ENCODE results near the gene ABCB10. TPM values are rescaled to one million over a fixed set of nuclear protein-coding genes. Genes with fewer than 3 reads are reported as not detected.
A peak's percentile ranks its signal among the peaks of the same experiment; 100 is the strongest.

The ABCB10 gene
- total RNA-seq, 1 experiment from 2014 or later: 13.8 TPM

- Histone ChIP-seq H2BK12ac (ENCODE audit: insufficient read length, low read depth, low read length) (no peak overlapping the region), H2BK120ac (ENCODE audit: low read depth, low read length, poor library complexity, severe bottlenecking) (no peak overlapping the region), H3K23ac (ENCODE audit: insufficient read length, low read depth, low read length) (no peak overlapping the region), H3K79me1 (ENCODE audit: insufficient read depth, low read depth, low read length, poor library complexity, severe bottlenecking) (peaks cover 3% of the 10 kb centered on the region), H3K23me2 (ENCODE audit: insufficient read length, low read depth, low read length, poor library complexity, severe bottlenecking) (peaks cover 3% of the 10 kb centered on the region), H2BK5ac (ENCODE audit: insufficient read length, low read length) (no peak overlapping the region), H3K56ac (ENCODE audit: insufficient read length, low read depth, low read length) (no peak overlapping the region), H2BK20ac (ENCODE audit: low read depth, low read length, poor library complexity, severe bottlenecking) (no peak overlapping the region), H4K8ac (replicated peaks; ENCODE audit: insufficient read length, low read depth, low read length) (no peak overlapping the region), H3K9ac (ENCODE audit: extremely low read depth, insufficient read length, low read length) (peak overlapping the region; percentile 33), H4K91ac (ENCODE audit: insufficient read length, low read depth, low read length) (no peak overlapping the region), H3K9me3 (ENCODE audit: control insufficient read depth, low read depth, low read length) (no peaks in the 10 kb centered on the region), H4K20me1 (ENCODE audit: control insufficient read depth, insufficient read depth, insufficient read length) (no peaks in the 10 kb centered on the region), H3K27ac (ENCODE audit: insufficient read length, low read depth, low read length) (no peak overlapping the region), H3K14ac (ENCODE audit: insufficient read depth, low read length) (no peak overlapping the region), H2BK15ac (ENCODE audit: low read depth, low read length) (no peak overlapping the region), H2AFZ (ENCODE audit: low read length) (no peak overlapping the region), H3K79me2 (ENCODE audit: insufficient read depth, low read length) (no peaks in the 10 kb centered on the region; the same call in 1 of the 2 replicates), H4K5ac (ENCODE audit: insufficient read length, low read depth, low read length) (no peak overlapping the region), H2AK5ac (ENCODE audit: insufficient read length, low read length) (no peak overlapping the region), H3K4me2 (ENCODE audit: insufficient read depth, insufficient read length, low read length) (peak overlapping the region; percentile 88), H3K18ac (ENCODE audit: insufficient read length, low read depth, low read length) (no peak overlapping the region), H3K27me3 (ENCODE audit: insufficient read depth, low read length) (no peaks in the 10 kb centered on the region), H3K4ac (ENCODE audit: low read depth, low read length) (no peak overlapping the region), H3K4me1 (ENCODE audit: insufficient read depth, low read length) (peaks cover 3% of the 10 kb centered on the region; the same call in 1 of the 2 replicates), H3T11ph (ENCODE audit: low read length) (no peak overlapping the region)
- Mint-ChIP-seq H3K4me1 (peaks cover 45 to 49% of the 10 kb centered on the region in 2 experiments), H3K36me3 (ENCODE audit: insufficient read depth in 1 of 3, low read depth in 3 of 3) (no peaks in the 10 kb centered on the region; a peak in 1 of 7 replicates), H3K9me3 (peaks cover 0 to 3% of the 10 kb centered on the region in 2 experiments; a peak in 1 of 5 replicates), H3K27me3 (ENCODE audit: low read depth) (peaks cover 4% of the 10 kb centered on the region; the same call in 1 of the 2 replicates), H3K4me3 (peak overlapping the region; percentile 77 to 87), H3K27ac (no peak overlapping the region)
- TF ChIP-seq, protein P1, sequence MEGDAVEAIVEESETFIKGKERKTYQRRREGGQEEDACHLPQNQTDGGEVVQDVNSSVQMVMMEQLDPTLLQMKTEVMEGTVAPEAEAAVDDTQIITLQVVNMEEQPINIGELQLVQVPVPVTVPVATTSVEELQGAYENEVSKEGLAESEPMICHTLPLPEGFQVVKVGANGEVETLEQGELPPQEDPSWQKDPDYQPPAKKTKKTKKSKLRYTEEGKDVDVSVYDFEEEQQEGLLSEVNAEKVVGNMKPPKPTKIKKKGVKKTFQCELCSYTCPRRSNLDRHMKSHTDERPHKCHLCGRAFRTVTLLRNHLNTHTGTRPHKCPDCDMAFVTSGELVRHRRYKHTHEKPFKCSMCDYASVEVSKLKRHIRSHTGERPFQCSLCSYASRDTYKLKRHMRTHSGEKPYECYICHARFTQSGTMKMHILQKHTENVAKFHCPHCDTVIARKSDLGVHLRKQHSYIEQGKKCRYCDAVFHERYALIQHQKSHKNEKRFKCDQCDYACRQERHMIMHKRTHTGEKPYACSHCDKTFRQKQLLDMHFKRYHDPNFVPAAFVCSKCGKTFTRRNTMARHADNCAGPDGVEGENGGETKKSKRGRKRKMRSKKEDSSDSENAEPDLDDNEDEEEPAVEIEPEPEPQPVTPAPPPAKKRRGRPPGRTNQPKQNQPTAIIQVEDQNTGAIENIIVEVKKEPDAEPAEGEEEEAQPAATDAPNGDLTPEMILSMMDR (conservative IDR thresholded peaks at IDR 0.05): no peak
- no peak for DNase-seq
- no CpG with 5 or more reads among the region's 5 CpGs for WGBS (ENCODE audit: extremely low coverage, insufficient read length, low lambda C conversion rate)
These were observed 1.2 kb downstream of the ABCB10 start for GRCh38 chr1:229557200-229557850.

Data from H9 (cell line).